GM12801 (cell line): ENCODE data around the gene CD83.

ENCODE experiments used
- CTCF ChIP-seq: IDR thresholded peaks from one replicate; pipeline ENCODE4 v1.5.1; 2011; ENCODE audit warnings: control low read depth; ENCODE audit not compliant: insufficient read length; ENCODE audit errors: extremely low read depth

Gene CD83

GRCh38 chr6:14094721-14095120, 22.9 kb upstream of the CD83 start:
- no peak for TF ChIP-seq CTCF

GRCh38 chr6:14095437-14095836, 22.1 kb upstream of the CD83 start:
- no peak for TF ChIP-seq CTCF

GRCh38 chr6:14100138-14100537, 17.4 kb upstream of the CD83 start:
- TF ChIP-seq CTCF: no peak

- TF ChIP-seq CTCF: no peak
Measured at GRCh38 chr6:14100966-14101365, 16.6 kb upstream of the CD83 start.

GRCh38 chr6:14102383-14102782, 15.2 kb upstream of the CD83 start:
- no peak for TF ChIP-seq CTCF

- no peak for TF ChIP-seq CTCF
Measured at GRCh38 chr6:14105547-14105946, 12.0 kb upstream of the CD83 start.

- TF ChIP-seq CTCF: no peak
Measured at GRCh38 chr6:14107000-14107399, 10.6 kb upstream of the CD83 start.

- no peak for TF ChIP-seq CTCF
Measured at GRCh38 chr6:14107711-14108494, 9.7 kb upstream of the CD83 start.
